Measurements from ENCODE around the gene ADAM12. TPM values are rescaled to one million over a fixed set of nuclear protein-coding genes. Genes with fewer than 3 reads are reported as not detected.

Gene ADAM12
- total RNA-seq, 1 experiment from 2014 or later: not detected

DNA sequence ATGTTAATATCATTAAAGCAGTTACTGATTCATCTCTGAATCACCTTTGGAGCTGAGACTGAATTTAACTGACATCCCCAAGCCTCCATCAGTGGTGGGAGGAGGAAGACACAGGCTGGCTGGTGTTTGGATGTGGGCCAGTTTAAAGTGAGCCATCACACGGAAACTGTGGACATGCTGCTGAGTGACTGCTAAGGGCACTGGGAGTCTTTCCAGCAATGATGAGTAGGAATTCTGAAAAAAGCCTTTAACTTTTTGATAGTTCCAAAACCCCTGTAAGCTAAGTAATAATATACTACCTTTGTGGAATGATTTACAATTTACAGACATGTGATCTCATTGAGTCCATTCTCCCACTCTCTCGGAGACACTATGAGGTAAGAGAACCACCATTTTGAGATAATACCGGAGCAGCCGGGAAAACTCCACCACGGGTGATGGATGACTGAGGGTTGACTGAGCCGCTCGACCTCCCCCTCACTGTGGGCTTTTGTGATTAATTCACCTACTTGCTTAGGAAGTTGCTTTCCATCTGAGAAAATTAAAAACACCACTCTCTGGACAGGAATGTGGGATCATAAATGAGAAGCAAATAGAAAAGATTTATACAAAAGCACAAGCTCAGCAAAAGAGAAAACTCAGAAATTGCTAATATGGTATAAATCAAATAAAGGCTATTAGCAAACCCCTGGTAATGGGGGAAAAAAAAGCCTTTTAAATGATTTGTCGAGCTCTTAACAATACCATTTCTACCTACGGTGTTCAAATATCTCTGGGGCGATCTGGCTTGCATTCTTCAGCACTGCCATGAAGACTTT is 297.2 kb downstream of the ADAM12 start:
- no peaks in the 10 kb centered on the region for H3K36me3 ChIP-seq (ENCODE audit: insufficient read depth, low read length)
- H3K9me3 ChIP-seq (ENCODE audit: low read length): no peaks in the 10 kb centered on the region
- DNase-seq: no peak
- H3K4me1 ChIP-seq (ENCODE audit: low read length): no peaks in the 10 kb centered on the region
- H2AFZ ChIP-seq (ENCODE audit: low read length): no peak overlapping the region
- no peak overlapping the region for H3K27ac ChIP-seq (ENCODE audit: low read length)
- no peaks in the 10 kb centered on the region for H3K79me2 ChIP-seq (ENCODE audit: low read length)
- H3K9ac ChIP-seq (ENCODE audit: low read length): no peak overlapping the region
- H3K27me3 ChIP-seq (ENCODE audit: low read length): no peaks in the 10 kb centered on the region
- no peaks in the 10 kb centered on the region for H3K9me2 ChIP-seq (replicated peaks; ENCODE audit: insufficient read depth, low read length)
- no peak overlapping the region for H3K4me2 ChIP-seq (ENCODE audit: low read depth, low read length, poor library complexity, severe bottlenecking)
- no peak overlapping the region for H3K4me3 ChIP-seq (ENCODE audit: low read length)
- H4K20me1 ChIP-seq (ENCODE audit: insufficient read depth, low read depth, low read length): no peaks in the 10 kb centered on the region

DNA sequence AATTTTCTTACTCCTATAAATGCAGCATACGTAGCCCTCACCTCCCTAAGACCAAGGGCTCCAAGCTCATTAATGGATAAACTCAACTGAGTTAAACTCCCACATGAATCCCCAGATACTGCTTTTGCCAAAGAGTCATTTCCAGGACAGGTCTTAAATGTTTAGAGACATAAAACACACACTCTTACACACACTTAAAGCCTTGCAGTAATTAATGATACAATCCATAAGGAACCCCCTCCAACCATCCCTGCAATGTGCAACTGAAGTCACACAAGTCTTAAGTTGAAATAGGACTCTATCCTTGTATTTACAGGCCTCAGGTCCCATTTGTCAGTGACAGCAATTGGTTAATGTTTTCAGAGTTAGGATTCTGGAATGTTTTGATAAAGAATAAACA is 297.8 kb downstream of the ADAM12 start:
- no peaks in the 10 kb centered on the region for H3K4me1 ChIP-seq (ENCODE audit: low read length)
- no peak for DNase-seq
- H2AFZ ChIP-seq (ENCODE audit: low read length): no peak overlapping the region
- H3K27ac ChIP-seq (ENCODE audit: low read length): no peak overlapping the region
- no peaks in the 10 kb centered on the region for H3K9me3 ChIP-seq (ENCODE audit: low read length)
- no peaks in the 10 kb centered on the region for H4K20me1 ChIP-seq (ENCODE audit: insufficient read depth, low read depth, low read length)
- H3K4me3 ChIP-seq (ENCODE audit: low read length): no peak overlapping the region
- H3K79me2 ChIP-seq (ENCODE audit: low read length): no peaks in the 10 kb centered on the region
- no peak overlapping the region for H3K4me2 ChIP-seq (ENCODE audit: low read depth, low read length, poor library complexity, severe bottlenecking)
- H3K9ac ChIP-seq (ENCODE audit: low read length): no peak overlapping the region
- H3K9me2 ChIP-seq (replicated peaks; ENCODE audit: insufficient read depth, low read length): no peaks in the 10 kb centered on the region
- H3K27me3 ChIP-seq (ENCODE audit: low read length): no peaks in the 10 kb centered on the region
- H3K36me3 ChIP-seq (ENCODE audit: insufficient read depth, low read length): no peaks in the 10 kb centered on the region

DNA sequence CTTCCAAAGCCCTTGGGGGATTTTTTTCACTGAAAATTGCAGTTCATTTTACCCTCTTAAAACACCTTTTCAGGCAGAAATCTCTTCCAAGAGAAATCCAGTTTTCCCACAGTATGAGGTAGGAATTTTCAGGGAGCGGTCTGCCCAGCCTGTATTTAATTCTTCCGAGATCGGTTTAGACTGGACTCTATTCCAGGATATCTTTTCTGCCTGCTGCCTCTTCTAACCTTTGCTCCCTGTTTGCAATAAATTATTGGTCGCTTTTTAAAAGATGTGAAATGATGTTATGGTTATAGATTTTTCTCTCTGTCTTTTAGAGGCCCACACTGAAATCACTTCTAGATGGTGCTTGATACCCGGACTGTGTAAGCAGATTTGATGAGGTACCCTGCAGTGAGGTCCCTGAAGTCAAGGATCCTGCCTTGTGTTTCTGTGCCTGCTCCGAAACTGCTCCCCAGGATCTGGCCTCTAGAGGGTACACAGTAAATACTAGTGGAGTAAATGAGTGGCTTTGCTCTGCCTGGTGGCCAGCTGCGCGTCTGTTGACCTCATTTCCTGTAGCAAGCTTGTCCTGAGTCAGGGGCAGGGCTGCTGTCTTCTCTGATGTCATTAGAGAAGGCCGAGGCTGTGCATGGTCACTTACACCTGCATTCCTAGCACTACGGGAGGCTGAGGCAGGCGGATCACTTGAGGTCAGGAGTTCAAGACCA is 300.3 kb downstream of the ADAM12 start:
- no peaks in the 10 kb centered on the region for H3K27me3 ChIP-seq (ENCODE audit: low read length)
- H4K20me1 ChIP-seq (ENCODE audit: insufficient read depth, low read depth, low read length): no peaks in the 10 kb centered on the region
- no peak overlapping the region for H3K27ac ChIP-seq (ENCODE audit: low read length)
- H3K79me2 ChIP-seq (ENCODE audit: low read length): no peaks in the 10 kb centered on the region
- DNase-seq: no peak
- H2AFZ ChIP-seq (ENCODE audit: low read length): no peak overlapping the region
- H3K4me2 ChIP-seq (ENCODE audit: low read depth, low read length, poor library complexity, severe bottlenecking): no peak overlapping the region
- no peak overlapping the region for H3K9ac ChIP-seq (ENCODE audit: low read length)
- H3K9me2 ChIP-seq (replicated peaks; ENCODE audit: insufficient read depth, low read length): no peaks in the 10 kb centered on the region
- H3K9me3 ChIP-seq (ENCODE audit: low read length): no peaks in the 10 kb centered on the region
- no peak overlapping the region for H3K4me3 ChIP-seq (ENCODE audit: low read length)
- H3K36me3 ChIP-seq (ENCODE audit: insufficient read depth, low read length): no peaks in the 10 kb centered on the region
- no peaks in the 10 kb centered on the region for H3K4me1 ChIP-seq (ENCODE audit: low read length)

DNA sequence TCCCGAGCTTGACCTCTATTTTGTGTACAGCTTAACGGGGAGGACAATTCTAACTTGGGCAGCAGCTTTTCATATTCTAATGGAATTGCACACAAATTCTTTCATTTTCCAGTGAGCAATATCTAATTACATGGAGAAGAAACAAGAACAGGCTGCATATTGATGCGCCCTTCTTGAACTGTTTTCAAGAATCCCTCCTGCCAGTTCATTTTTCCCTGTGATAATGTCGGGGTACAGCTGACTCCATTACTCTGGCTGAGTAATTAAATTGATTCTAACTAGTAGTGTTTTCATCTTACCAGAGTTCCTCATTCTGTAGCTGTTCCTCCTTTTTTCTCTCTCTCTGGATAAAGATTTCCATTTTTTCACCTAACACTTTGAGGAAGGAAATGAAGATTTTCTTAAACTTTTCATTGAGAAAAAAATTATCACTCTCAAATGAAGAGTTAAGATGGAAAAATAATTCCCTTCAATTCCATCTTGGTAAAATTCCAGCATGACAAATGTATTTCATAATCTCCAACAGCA is 301.1 kb downstream of the ADAM12 start:
- H2AFZ ChIP-seq (ENCODE audit: low read length): no peak overlapping the region

DNA sequence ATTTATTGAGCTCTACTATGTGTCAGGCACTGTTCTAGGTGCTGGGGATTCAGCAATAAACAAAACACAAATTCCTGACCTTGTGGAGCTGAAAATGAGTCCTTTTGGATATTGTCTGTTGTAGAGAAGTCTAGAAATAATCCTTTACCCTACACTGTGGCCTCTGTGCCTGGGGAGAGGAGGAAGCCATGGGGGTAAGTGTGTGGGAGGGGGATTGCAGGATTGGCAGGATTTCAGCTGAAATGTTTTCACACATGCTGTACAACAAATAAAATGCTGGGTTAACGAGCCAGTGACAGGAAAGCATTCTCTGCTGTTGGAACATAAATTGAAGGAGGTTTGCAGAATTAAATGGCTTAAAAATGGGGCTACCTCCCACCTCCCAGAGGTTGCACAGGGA is 302.5 kb downstream of the ADAM12 start:
- Histone ChIP-seq H3K27me3 (ENCODE audit: low read length) (no peaks in the 10 kb centered on the region), H3K4me3 (ENCODE audit: low read length) (no peak overlapping the region), H3K79me2 (ENCODE audit: low read length) (no peaks in the 10 kb centered on the region), H3K4me1 (ENCODE audit: low read length) (no peaks in the 10 kb centered on the region), H3K9me3 (ENCODE audit: low read length) (no peaks in the 10 kb centered on the region), H4K20me1 (ENCODE audit: insufficient read depth, low read depth, low read length) (no peaks in the 10 kb centered on the region), H3K27ac (ENCODE audit: low read length) (no peak overlapping the region), H3K4me2 (ENCODE audit: low read depth, low read length, poor library complexity, severe bottlenecking) (no peak overlapping the region), H2AFZ (ENCODE audit: low read length) (no peak overlapping the region), H3K9ac (ENCODE audit: low read length) (no peak overlapping the region), H3K36me3 (ENCODE audit: insufficient read depth, low read length) (no peaks in the 10 kb centered on the region), H3K9me2 (replicated peaks; ENCODE audit: insufficient read depth, low read length) (no peaks in the 10 kb centered on the region)
- no peak for DNase-seq

More for the DNA sequence above, 301.1 kb downstream of the ADAM12 start:
- Histone ChIP-seq H3K9ac (ENCODE audit: low read length) (no peak overlapping the region), H3K9me2 (replicated peaks; ENCODE audit: insufficient read depth, low read length) (no peaks in the 10 kb centered on the region), H3K27me3 (ENCODE audit: low read length) (no peaks in the 10 kb centered on the region), H3K4me2 (ENCODE audit: low read depth, low read length, poor library complexity, severe bottlenecking) (no peak overlapping the region), H3K79me2 (ENCODE audit: low read length) (no peaks in the 10 kb centered on the region), H3K4me3 (ENCODE audit: low read length) (no peak overlapping the region), H3K9me3 (ENCODE audit: low read length) (no peaks in the 10 kb centered on the region), H3K27ac (ENCODE audit: low read length) (no peak overlapping the region), H4K20me1 (ENCODE audit: insufficient read depth, low read depth, low read length) (no peaks in the 10 kb centered on the region), H3K36me3 (ENCODE audit: insufficient read depth, low read length) (no peaks in the 10 kb centered on the region), H3K4me1 (ENCODE audit: low read length) (no peaks in the 10 kb centered on the region)
- no peak for DNase-seq

DNA sequence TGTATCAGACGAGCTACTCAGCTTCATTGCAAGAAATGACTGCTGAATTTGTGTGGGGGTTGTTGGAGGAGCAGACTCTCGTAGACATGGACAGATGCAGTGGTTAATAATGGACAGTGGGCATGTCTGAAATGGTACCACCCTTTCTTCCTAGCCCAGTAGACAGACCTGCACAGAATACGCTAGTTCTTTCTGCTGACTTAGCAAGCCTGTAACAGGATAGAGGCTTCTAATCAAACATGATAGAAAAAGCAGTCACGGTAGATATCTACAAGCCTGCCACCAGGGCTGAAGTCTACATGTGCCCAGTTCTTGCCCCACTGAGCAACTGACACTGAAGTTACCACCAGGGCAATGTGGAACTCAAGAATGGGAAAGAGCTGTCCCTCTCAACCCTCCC is 303.9 kb downstream of the ADAM12 start:
- H4K20me1 ChIP-seq (ENCODE audit: insufficient read depth, low read depth, low read length): no peaks in the 10 kb centered on the region
- H3K79me2 ChIP-seq (ENCODE audit: low read length): no peaks in the 10 kb centered on the region
- H3K9me2 ChIP-seq (replicated peaks; ENCODE audit: insufficient read depth, low read length): no peaks in the 10 kb centered on the region
- no peak overlapping the region for H2AFZ ChIP-seq (ENCODE audit: low read length)
- H3K4me3 ChIP-seq (ENCODE audit: low read length): no peak overlapping the region
- H3K27ac ChIP-seq (ENCODE audit: low read length): no peak overlapping the region
- no peaks in the 10 kb centered on the region for H3K27me3 ChIP-seq (ENCODE audit: low read length)
- no peak overlapping the region for H3K9ac ChIP-seq (ENCODE audit: low read length)
- H3K4me2 ChIP-seq (ENCODE audit: low read depth, low read length, poor library complexity, severe bottlenecking): no peak overlapping the region
- no peak for DNase-seq
- H3K4me1 ChIP-seq (ENCODE audit: low read length): no peaks in the 10 kb centered on the region
- no peaks in the 10 kb centered on the region for H3K36me3 ChIP-seq (ENCODE audit: insufficient read depth, low read length)
- H3K9me3 ChIP-seq (ENCODE audit: low read length): no peaks in the 10 kb centered on the region

DNA sequence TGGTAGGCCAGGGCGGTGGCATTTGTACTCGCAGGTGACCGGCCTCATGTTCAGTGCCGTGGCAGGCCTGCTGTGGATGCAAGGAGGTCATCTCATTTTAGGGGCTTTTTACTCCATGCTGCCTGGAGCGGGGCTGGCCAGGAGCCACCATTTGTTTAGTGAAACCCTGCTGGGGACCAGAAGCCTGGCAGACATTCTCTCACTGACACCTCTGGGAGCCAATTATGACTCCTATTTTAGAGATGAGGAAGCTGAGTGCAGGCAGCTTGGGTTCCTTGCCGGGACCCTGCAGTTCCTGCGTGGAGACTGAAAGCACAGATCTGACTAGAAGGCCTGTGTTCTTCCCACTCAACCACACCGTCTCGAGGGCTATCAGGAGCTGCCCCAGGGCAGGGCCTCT is 305.3 kb downstream of the ADAM12 start:
- Histone ChIP-seq H3K9ac (ENCODE audit: low read length) (no peak overlapping the region), H2AFZ (ENCODE audit: low read length) (no peak overlapping the region), H3K4me2 (ENCODE audit: low read depth, low read length, poor library complexity, severe bottlenecking) (no peak overlapping the region), H3K4me1 (ENCODE audit: low read length) (no peaks in the 10 kb centered on the region), H4K20me1 (ENCODE audit: insufficient read depth, low read depth, low read length) (no peaks in the 10 kb centered on the region), H3K27ac (ENCODE audit: low read length) (no peak overlapping the region), H3K4me3 (ENCODE audit: low read length) (no peak overlapping the region), H3K79me2 (ENCODE audit: low read length) (no peaks in the 10 kb centered on the region), H3K9me3 (ENCODE audit: low read length) (no peaks in the 10 kb centered on the region), H3K36me3 (ENCODE audit: insufficient read depth, low read length) (no peaks in the 10 kb centered on the region), H3K27me3 (ENCODE audit: low read length) (no peaks in the 10 kb centered on the region), H3K9me2 (replicated peaks; ENCODE audit: insufficient read depth, low read length) (no peaks in the 10 kb centered on the region)
- DNase-seq: no peak

DNA sequence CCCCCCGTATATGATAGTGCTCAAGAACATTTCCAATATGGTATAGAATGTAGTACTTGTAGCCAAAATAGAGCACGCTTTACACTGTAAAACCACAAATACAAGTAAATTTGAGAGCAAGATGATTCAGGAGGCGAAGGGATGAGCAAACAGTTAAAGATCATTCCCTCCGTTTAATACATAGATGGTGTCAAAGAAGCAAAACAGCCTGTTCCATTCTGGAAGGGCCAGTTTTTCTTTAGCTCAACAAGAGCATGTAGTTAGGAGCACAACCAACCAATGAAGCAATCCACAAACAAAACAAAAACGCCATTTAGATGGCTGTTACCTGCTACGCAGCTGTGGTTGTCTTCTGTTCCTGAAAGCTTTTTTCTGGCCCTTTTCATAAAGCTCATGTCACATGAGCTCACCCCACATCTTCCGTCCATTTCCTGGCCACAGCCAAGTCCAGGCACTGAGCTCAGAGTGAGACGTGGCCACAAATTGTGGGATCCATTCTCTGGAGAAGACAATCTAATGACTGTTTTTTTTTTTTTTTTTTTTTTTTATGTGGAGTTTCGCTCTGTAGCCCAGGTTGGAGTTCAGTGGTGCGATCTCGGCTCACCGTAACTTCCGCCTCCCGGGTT is 306.3 kb downstream of the ADAM12 start:
- no peak for DNase-seq
- no peak overlapping the region for H3K4me2 ChIP-seq (ENCODE audit: low read depth, low read length, poor library complexity, severe bottlenecking)

More for the DNA sequence above, 306.3 kb downstream of the ADAM12 start:
- H3K27me3 ChIP-seq (ENCODE audit: low read length): no peaks in the 10 kb centered on the region
- no peak overlapping the region for H3K4me3 ChIP-seq (ENCODE audit: low read length)
- H3K36me3 ChIP-seq (ENCODE audit: insufficient read depth, low read length): no peaks in the 10 kb centered on the region
- no peaks in the 10 kb centered on the region for H3K4me1 ChIP-seq (ENCODE audit: low read length)
- H3K9ac ChIP-seq (ENCODE audit: low read length): no peak overlapping the region
- H3K27ac ChIP-seq (ENCODE audit: low read length): no peak overlapping the region
- H3K9me3 ChIP-seq (ENCODE audit: low read length): no peaks in the 10 kb centered on the region
- H4K20me1 ChIP-seq (ENCODE audit: insufficient read depth, low read depth, low read length): no peaks in the 10 kb centered on the region
- no peaks in the 10 kb centered on the region for H3K79me2 ChIP-seq (ENCODE audit: low read length)
- no peak overlapping the region for H2AFZ ChIP-seq (ENCODE audit: low read length)
- H3K9me2 ChIP-seq (replicated peaks; ENCODE audit: insufficient read depth, low read length): no peaks in the 10 kb centered on the region
